Cardiac fibroblast (primary cell): Measurements from ENCODE around the gene TNFRSF1B.

Experiments
- DNase-seq, 2 donors: peaks; one replicate each; pipeline versions ENCODE4 v3.0.0 to v3.0.0-alpha.2; 2010; ENCODE audit warnings: low read depth in 2 of 2
- H3K4me3 ChIP-seq, 2 donors: replicated peaks in 1 of 2; 1 replicate in 1 of 2; 2 replicates in 1 of 2; pipeline ENCODE4 v1.5.1; 2011; ENCODE audit warnings: low read depth in 2 of 2, low read length in 2 of 2, mild to moderate bottlenecking in 2 of 2, moderate library complexity in 1 of 2
- TF ChIP-seq, protein P1 (sequence below): IDR thresholded peaks from one replicate; pipeline ENCODE4 v1.5.1; 2011; ENCODE audit warnings: low read depth, mild to moderate bottlenecking, low read length, inconsistent platforms

Gene TNFRSF1B

DNA sequence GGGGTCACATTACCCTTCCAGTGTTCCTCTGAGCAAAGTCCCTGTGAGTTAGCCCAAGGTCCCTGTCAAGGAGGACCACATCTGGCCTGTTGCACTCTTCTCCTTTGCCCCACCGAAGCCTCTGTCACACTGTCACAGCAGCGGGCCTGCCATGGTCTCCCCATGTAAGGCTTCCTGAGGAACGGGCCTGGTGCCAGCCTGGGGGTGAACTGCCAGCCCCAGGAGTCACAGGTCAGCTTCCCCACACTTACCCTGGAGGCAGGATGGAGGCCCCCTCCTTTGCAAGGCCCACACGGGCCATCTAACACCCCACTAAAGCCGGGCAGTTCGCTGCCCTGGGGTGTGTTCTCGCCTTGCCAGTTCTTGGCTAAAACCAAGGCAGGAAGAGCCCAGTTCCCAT, 14.1 kb downstream of the TNFRSF1B start:
- TF ChIP-seq, protein P1, sequence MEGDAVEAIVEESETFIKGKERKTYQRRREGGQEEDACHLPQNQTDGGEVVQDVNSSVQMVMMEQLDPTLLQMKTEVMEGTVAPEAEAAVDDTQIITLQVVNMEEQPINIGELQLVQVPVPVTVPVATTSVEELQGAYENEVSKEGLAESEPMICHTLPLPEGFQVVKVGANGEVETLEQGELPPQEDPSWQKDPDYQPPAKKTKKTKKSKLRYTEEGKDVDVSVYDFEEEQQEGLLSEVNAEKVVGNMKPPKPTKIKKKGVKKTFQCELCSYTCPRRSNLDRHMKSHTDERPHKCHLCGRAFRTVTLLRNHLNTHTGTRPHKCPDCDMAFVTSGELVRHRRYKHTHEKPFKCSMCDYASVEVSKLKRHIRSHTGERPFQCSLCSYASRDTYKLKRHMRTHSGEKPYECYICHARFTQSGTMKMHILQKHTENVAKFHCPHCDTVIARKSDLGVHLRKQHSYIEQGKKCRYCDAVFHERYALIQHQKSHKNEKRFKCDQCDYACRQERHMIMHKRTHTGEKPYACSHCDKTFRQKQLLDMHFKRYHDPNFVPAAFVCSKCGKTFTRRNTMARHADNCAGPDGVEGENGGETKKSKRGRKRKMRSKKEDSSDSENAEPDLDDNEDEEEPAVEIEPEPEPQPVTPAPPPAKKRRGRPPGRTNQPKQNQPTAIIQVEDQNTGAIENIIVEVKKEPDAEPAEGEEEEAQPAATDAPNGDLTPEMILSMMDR: no peak
- H3K4me3 ChIP-seq: no peak overlapping the region

DNA sequence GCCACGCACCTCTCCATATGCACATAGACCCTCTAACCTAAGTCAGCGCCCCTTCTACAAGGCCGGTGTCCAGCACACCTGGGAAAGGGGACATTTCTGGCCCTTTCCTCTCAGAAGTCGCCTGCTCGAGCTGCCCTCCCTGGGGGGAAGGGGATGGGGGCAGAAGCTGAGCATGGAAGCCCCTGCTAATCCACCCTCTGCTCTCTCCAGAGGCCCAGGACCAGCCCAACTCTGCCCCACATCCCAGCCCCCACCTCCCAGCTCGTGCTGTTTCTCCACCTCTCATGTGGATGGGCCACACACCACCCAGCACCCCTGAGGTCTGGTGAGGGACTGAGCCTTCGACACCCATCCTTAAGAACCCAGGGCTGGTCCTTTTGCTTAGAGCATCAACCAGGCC, 14.8 kb downstream of the TNFRSF1B start:
- TF ChIP-seq, protein P1: no peak
- DNase-seq: no peak
- H3K4me3 ChIP-seq: no peak overlapping the region

More for the DNA sequence above, 14.1 kb downstream of the TNFRSF1B start:
- no peak for DNase-seq

DNA sequence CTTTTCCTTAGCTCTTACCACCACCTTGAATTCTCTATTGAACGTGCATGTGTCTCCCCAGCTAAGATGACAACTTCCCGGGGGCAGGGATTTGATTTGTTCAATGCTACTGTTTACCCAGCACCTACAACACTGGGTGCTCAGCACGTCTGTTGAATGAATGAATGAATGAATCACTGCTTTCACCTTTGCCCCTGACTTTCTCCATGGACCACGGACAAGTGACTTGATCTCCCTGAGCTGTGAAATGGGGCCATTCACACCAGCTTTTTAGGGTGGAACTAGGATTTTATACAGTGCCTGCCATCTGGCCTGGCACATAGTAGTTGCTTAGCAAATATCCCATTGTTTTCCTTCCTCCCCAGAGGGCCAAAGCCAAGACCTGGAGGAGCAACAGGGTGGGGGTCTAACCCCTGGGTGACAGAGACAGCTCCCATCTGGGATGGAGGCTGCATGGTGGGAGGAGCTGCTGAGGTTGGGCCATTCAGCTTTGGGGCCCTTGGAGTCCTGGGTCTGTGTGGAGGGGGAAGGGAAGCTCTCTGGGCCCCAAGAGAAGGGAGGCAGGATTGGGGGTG, 15.7 kb downstream of the TNFRSF1B start:
- TF ChIP-seq, protein P1: no peak
- peak in 1 of 2 donors; percentile 47 for DNase-seq
- H3K4me3 ChIP-seq: no peak overlapping the region

DNA sequence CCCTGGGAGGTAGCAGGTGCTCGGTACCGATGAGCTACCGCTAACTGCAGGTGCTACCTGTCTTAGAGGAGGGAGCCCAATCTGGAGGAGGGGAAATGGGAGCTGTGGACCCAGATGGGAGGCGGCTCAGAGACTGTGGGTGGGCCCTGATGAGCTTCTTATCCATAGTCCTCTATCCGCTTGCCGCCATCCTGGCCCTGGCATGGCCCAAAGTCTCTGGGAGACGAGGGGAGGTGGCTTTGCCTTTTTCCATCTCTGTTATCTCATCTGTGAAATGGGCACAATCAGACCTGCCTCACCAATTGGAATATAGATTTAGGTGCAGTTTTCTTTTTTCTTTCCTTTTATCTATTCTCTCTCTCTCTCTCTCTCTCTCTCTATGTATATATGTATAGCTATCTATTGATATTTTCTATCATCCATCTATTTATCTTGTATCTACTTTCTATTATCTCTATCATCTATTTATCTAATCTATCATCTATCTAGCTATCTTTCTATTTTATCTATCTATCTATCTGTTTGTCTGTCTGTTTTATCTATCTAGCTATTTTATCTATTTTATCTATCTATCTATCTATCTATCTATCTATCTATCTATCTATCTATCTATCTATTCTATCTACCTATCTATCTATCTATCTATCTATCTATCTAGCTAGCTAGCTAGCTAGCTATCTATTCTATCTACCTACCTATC, 16.5 kb downstream of the TNFRSF1B start:
- TF ChIP-seq, protein P1: no peak
- no peak for DNase-seq
- no peak overlapping the region for H3K4me3 ChIP-seq

DNA sequence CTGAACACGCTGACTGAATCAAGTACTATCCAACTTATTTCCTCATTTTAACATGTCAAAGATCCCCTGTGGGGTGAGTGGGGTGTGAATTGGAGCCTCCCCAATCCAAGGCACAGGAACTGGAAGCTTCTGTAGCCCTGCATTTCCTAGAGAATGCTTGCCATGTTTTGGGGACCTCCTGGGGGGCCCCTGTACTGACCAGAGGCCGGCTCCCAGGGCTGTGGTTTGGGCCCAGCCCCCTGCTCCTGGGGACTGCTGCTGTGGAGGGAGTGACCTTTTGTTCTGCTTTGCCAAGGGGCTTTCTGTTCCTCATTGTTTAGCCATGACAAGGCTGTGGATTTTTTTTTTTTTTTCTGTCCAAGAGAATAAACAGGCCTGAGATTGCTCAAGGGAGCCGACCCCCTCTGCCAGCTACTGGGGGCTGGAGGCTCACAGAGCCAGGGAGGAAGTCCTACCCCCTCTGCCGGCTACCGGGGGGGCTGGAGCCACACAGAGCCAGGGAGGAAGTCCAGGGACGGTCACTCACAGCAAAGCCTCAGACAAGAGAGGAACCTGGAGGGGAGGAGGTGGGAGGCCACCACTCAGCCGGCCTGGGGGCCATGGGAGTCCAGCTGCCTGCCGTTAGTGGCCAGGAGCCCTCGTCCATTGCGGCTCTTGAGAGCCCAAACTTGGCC, 17.4 kb downstream of the TNFRSF1B start:
- peak; percentile 87 to 97 for DNase-seq
- no peak overlapping the region for H3K4me3 ChIP-seq
- TF ChIP-seq, protein P1: peak; percentile 35

DNA sequence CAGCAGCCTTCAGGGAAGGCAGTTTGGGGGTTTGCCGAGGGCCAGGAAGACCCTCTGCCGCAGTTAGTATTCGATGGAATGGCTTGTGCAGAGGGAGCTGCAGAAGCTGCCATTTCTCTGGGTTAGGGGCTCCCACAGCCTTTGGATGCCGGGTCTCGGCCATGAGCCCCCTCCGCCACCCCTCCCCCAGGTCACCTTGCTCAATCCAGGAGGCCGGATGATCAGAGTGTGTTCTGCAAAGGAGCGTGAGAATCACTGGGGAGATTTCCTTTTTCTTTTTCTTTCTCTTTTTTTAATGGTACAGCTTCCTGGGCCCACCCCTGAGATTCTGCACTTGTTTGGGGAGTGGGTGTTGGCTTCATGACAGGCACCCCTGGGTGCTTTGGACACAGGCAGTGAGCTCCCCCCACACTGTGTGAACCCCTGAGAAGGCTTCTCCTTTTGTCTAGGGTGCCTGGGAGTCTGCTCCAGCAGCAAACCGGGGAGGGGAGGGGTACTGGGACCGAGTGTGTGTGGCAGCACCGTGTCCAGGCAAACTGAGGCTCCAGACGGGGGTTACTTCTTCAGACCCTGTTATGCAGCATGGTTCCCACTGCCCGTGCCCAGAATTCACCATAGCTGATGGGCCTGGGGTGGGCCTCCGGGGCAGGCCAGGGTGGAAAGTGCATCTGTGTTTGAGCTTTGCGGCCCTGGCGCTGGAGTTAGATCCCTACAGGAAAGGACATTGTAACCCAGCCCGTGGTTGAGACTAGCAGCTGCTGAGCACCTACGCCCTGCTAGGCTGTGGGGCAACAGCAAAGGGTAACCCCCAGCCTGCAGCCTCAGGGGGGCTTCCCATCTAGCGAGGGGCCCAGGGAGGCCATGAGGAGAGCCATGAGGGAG, 18.5 kb downstream of the TNFRSF1B start:
- TF ChIP-seq, protein P1: no peak
- DNase-seq: no peak
- H3K4me3 ChIP-seq: no peak overlapping the region
